ENCODE results near the gene MGA. TPM values are rescaled to one million over a fixed set of nuclear protein-coding genes. Genes with fewer than 3 reads are reported as not detected.

The MGA gene
- total RNA-seq, 4 donors from 2014 or later: 53.1 to 107 (median 67.6) TPM

- intact Hi-C loops (cut with DNase I): no loop called here
- Histone ChIP-seq H3K4me3 (replicated peaks in 1 of 3) (no peak overlapping the region), H3K27me3 (no peaks in the 10 kb centered on the region), H3K36me3 (no peaks in the 10 kb centered on the region), H3K4me1 (peaks cover 49 to 52% of the 10 kb centered on the region in 2 donors), H3K9me3 (no peaks in the 10 kb centered on the region), H3K27ac (peak overlapping the region; percentile 70 to 79 (median 79))
- TF ChIP-seq CTCF (IDR thresholded peaks at IDR 0.05): no peak
- no peak for TF ChIP-seq POLR2A (IDR thresholded peaks at IDR 0.05)
- WGBS, 2 donors: 75% methylated on average over 3 of the region's 3 CpGs
- DNase-seq: no peak
Observed at GRCh38 chr15:41805711-41806110, 145.5 kb downstream of the MGA start.

- TF ChIP-seq CTCF (IDR thresholded peaks at IDR 0.05) (peak in 4 of 6 experiments; percentile 40 to 54 (median 44)), POLR2A (IDR thresholded peaks at IDR 0.05) (peak in 1 of 2 donors; percentile 37)
- H3K4me3 ChIP-seq (replicated peaks in 1 of 3): no peak overlapping the region
- 57 to 62% methylated on average over 10 of the region's 10 CpGs for WGBS, 2 donors
- no peaks in the 10 kb centered on the region for H3K36me3 ChIP-seq
- no peaks in the 10 kb centered on the region for H3K9me3 ChIP-seq
- H3K27me3 ChIP-seq: no peaks in the 10 kb centered on the region
- intact Hi-C loops (cut with DNase I): no loop called here
- H3K27ac ChIP-seq: peak overlapping the region; percentile 70 to 79 (median 79)
- DNase-seq: peak; percentile 92 to 93
- peaks cover 44 to 46% of the 10 kb centered on the region in 2 donors for H3K4me1 ChIP-seq
Observed at GRCh38 chr15:41806291-41807181, 146.3 kb downstream of the MGA start.

- peaks cover 28 to 29% of the 10 kb centered on the region in 2 donors for H3K4me1 ChIP-seq
- H3K4me3 ChIP-seq (replicated peaks in 1 of 3): no peak overlapping the region
- no peak for DNase-seq
- no peak for TF ChIP-seq CTCF (IDR thresholded peaks at IDR 0.05)
- TF ChIP-seq POLR2A (IDR thresholded peaks at IDR 0.05): no peak
- WGBS, 2 donors: 84 to 91% methylated on average over 2 of the region's 2 CpGs
- intact Hi-C loops (cut with DNase I): no loop called here
- no peaks in the 10 kb centered on the region for H3K27me3 ChIP-seq
- H3K9me3 ChIP-seq: no peaks in the 10 kb centered on the region
- H3K36me3 ChIP-seq: peaks cover 10% of the 10 kb centered on the region in 2 donors
- H3K27ac ChIP-seq: no peak overlapping the region
Observed at GRCh38 chr15:41809121-41809520, 148.9 kb downstream of the MGA start.

- Histone ChIP-seq H3K36me3 (peaks cover 10% of the 10 kb centered on the region in 2 donors), H3K27ac (no peak overlapping the region), H3K9me3 (no peaks in the 10 kb centered on the region), H3K27me3 (no peaks in the 10 kb centered on the region), H3K4me1 (peaks cover 23% of the 10 kb centered on the region in 2 donors), H3K4me3 (replicated peaks in 1 of 3) (no peak overlapping the region)
- 74 to 89% methylated on average over 11 to 12 of the region's 12 CpGs for WGBS, 2 donors
- TF ChIP-seq POLR2A (IDR thresholded peaks at IDR 0.05): no peak
- TF ChIP-seq CTCF (IDR thresholded peaks at IDR 0.05): no peak
- intact Hi-C loops (cut with DNase I): loop anchor here (2.0 to 10.0 kb wide), 3 partner anchors 37 to 245 kb away; no protein-coding TSS in a partner anchor
- no peak for DNase-seq
Observed at GRCh38 chr15:41809526-41810220, 149.5 kb downstream of the MGA start.
